ENCODE measurements around the gene ADAM10.

DNA sequence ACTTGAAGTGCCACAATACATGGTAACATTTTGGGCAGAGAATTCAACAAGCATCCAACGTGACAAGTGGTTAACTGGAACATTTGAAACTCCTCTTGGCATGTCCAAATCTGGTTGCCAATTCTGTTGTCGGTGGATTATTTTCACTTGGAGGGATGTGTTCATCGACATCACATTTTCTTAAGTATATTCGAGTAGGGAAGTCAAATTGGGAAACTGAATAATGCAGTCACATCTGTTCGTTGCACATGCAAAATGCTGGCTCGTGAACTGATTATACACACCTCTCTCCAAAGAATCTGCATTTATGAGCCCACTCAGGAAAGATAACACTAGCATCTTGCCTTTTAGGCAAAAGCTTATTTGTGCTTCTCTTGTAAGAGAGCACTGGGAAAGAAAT is 178.0 kb downstream of the ADAM10 start:
- no peak for TF ChIP-seq CTCF (IDR thresholded peaks at IDR 0.05)
- TF ChIP-seq GABPA (IDR thresholded peaks at IDR 0.05; ENCODE audit: low read depth) = no peak
- TF ChIP-seq MXI1 (IDR thresholded peaks at IDR 0.05; ENCODE audit: low read depth, low read length) = no peak
- TF ChIP-seq, protein P1, sequence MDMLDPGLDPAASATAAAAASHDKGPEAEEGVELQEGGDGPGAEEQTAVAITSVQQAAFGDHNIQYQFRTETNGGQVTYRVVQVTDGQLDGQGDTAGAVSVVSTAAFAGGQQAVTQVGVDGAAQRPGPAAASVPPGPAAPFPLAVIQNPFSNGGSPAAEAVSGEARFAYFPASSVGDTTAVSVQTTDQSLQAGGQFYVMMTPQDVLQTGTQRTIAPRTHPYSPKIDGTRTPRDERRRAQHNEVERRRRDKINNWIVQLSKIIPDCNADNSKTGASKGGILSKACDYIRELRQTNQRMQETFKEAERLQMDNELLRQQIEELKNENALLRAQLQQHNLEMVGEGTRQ (IDR thresholded peaks at IDR 0.05; ENCODE audit: borderline replicate concordance, low read depth, low read length) = no peak
- no peak for TF ChIP-seq REST (IDR thresholded peaks at IDR 0.05; ENCODE audit: low read depth, low read length)
- TF ChIP-seq EP300 (IDR thresholded peaks at IDR 0.05; ENCODE audit: borderline replicate concordance in 1 of 2, low read depth in 1 of 2, low read length in 1 of 2) = no peak
- TF ChIP-seq, protein P2, sequence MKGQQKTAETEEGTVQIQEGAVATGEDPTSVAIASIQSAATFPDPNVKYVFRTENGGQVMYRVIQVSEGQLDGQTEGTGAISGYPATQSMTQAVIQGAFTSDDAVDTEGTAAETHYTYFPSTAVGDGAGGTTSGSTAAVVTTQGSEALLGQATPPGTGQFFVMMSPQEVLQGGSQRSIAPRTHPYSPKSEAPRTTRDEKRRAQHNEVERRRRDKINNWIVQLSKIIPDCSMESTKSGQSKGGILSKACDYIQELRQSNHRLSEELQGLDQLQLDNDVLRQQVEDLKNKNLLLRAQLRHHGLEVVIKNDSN (IDR thresholded peaks at IDR 0.05; ENCODE audit: borderline replicate concordance, low read depth) = no peak
- TF ChIP-seq MAX (IDR thresholded peaks at IDR 0.05; ENCODE audit: low read depth) = no peak
- TF ChIP-seq RCOR1 (IDR thresholded peaks at IDR 0.05; ENCODE audit: low read length) = no peak
- no peak for TF ChIP-seq SIN3A (IDR thresholded peaks at IDR 0.05; ENCODE audit: borderline replicate concordance, low read depth, low read length)
- no peak for TF ChIP-seq NFIC (IDR thresholded peaks at IDR 0.05; ENCODE audit: borderline replicate concordance)
- TF ChIP-seq POLR2AphosphoS5 (IDR thresholded peaks at IDR 0.05; ENCODE audit: low read depth, low read length) = no peak
- TF ChIP-seq EZH2phosphoT487 (IDR thresholded peaks at IDR 0.05; ENCODE audit: borderline replicate concordance, low read depth) = no peak

Data from SK-N-SH (cell line).